A549 treated with RU486 at 1 μM for 4 hours (cell line): Measurements from ENCODE around the gene KCNJ12. TPM values are rescaled to one million over a fixed set of nuclear protein-coding genes. Genes with fewer than 3 reads are reported as not detected.

Source experiments
- total RNA-seq: library from RNA; stranded (reverse); fragments of 200-300 nt; extraction: Qiagen RNA extraction; gene quantifications from 5 replicates; pipeline ENCODE4 v1.2.3, GENCODE V29; 2022; ENCODE audit warnings: low read depth

The KCNJ12 gene
- total RNA-seq = 0.71 to 1.2 TPM (median 1.2 TPM) in 5 replicates

GRCh38 chr17:21376081-21376758 lies at the start of gene KCNJ12:
Gene KCNJ12 (plus strand): TSS chr17:21376357. CDS start chr17:21415343, 38,986 bp downstream.

Other genes with a start within 250 kb of the KCNJ12 start
- 15.3 to 24.8 TPM (median 19.8 TPM) in 5 replicates for gene DHRS7B, start 249.4 kb upstream of the KCNJ12 start, total RNA-seq
- 54.5 to 78.8 TPM (median 71.0 TPM) in 5 replicates for gene TMEM11, start 162.2 kb upstream of the KCNJ12 start, total RNA-seq
- 2.4 to 3.8 TPM (median 3.1 TPM) in 5 replicates for gene NATD1, start 122.9 kb upstream of the KCNJ12 start, total RNA-seq
- 125 to 194 TPM (median 150 TPM) in 5 replicates for gene MAP2K3, start 91.6 kb upstream of the KCNJ12 start, total RNA-seq